Measurements from ENCODE around the gene GRM7.

DNA sequence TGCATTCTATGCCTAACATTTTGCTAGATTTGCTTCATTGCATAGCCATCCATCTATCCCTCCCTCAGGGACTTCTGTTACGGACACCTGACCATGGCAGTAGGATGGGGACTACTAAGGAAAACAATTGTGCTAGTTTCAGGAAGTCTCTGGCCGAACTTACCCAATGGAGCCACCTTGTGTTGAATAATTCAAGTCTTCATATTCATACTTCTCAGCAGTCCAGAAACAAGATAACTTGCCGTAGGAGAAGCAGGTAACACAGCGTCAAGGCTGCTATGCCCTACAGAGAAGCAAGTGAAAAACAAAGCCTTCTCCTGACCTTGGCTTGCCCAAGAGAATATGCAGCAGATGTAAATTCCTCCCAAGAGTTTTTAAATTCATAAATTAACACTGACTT is 685.3 kb downstream of the GRM7 start:
- TF ChIP-seq, protein P1, sequence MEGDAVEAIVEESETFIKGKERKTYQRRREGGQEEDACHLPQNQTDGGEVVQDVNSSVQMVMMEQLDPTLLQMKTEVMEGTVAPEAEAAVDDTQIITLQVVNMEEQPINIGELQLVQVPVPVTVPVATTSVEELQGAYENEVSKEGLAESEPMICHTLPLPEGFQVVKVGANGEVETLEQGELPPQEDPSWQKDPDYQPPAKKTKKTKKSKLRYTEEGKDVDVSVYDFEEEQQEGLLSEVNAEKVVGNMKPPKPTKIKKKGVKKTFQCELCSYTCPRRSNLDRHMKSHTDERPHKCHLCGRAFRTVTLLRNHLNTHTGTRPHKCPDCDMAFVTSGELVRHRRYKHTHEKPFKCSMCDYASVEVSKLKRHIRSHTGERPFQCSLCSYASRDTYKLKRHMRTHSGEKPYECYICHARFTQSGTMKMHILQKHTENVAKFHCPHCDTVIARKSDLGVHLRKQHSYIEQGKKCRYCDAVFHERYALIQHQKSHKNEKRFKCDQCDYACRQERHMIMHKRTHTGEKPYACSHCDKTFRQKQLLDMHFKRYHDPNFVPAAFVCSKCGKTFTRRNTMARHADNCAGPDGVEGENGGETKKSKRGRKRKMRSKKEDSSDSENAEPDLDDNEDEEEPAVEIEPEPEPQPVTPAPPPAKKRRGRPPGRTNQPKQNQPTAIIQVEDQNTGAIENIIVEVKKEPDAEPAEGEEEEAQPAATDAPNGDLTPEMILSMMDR (conservative IDR thresholded peaks at IDR 0.05; ENCODE audit: low read depth, low read length) = no peak
- no peak for TF ChIP-seq EZH2 (IDR thresholded peaks at IDR 0.05; ENCODE audit: low read length, unreplicated experiment)
- no peak for TF ChIP-seq EZH2phosphoT487 (IDR thresholded peaks at IDR 0.05; ENCODE audit: borderline replicate concordance, low read length)

Data from PC-3 (cell line).